Tibial nerve (tissue), 4 donors: ENCODE measurements around the gene TDRKH. TPM values are rescaled to one million over a fixed set of nuclear protein-coding genes. Genes with fewer than 3 reads are reported as not detected.
A peak's percentile ranks its signal among the peaks of the same experiment; 100 is the strongest.

Experiments used
- DNase-seq, 2 donors: peaks; one replicate each; pipeline ENCODE4 v3.0.0-alpha.2; 2019; ENCODE audit warnings: low spot score in 2 of 2
- H3K27ac ChIP-seq, 4 donors: fragments of 200-600 bp; sonication (generic) in 3 of 4; one replicate each; pipeline ENCODE4 v1.5.1; 2017 to 2019; ENCODE audit warnings: mild to moderate bottlenecking in 1 of 4
- H3K27me3 ChIP-seq, 2 donors: fragments of 200-600 bp; sonication (generic) in 1 of 2; one replicate each; pipeline versions ENCODE4 v1.5.1 to v1.6.0; 2017 to 2019
- H3K36me3 ChIP-seq, 3 donors: fragments of 200-600 bp; sonication (generic); one replicate each; pipeline ENCODE4 v1.5.1; 2018 to 2019
- H3K4me1 ChIP-seq, 4 donors: fragments of 200-600 bp; sonication (generic) in 3 of 4; one replicate each; pipeline ENCODE4 v1.5.1; 2017 to 2019
- H3K4me3 ChIP-seq, 4 donors: fragments of 200-600 bp; sonication (generic) in 3 of 4; one replicate each; pipeline ENCODE4 v1.5.1; 2017 to 2019; ENCODE audit warnings: mild to moderate bottlenecking in 1 of 4, moderate library complexity in 1 of 4
- H3K9me3 ChIP-seq, 4 donors: fragments of 200-600 bp; sonication (generic) in 3 of 4; one replicate each; pipeline ENCODE4 v1.5.1; 2017 to 2019
- CTCF ChIP-seq, 5 experiments: fragments of 200-600 bp in 3 of 5; fragments of 450-650 bp in 2 of 5; sonication (generic) in 3 of 5; IDR thresholded peaks; one replicate each; pipeline ENCODE4 v1.5.1; 2016 to 2019; ENCODE audit warnings: antibody characterized with exemption in 5 of 5, mild to moderate bottlenecking in 3 of 5, moderate library complexity in 2 of 5
- EP300 ChIP-seq, 2 donors: sonication (generic); formaldehyde crosslinking; IDR thresholded peaks; one replicate each; pipeline ENCODE4 v1.6.1; 2017; ENCODE audit warnings: antibody characterized with exemption in 2 of 2, mild to moderate bottlenecking in 1 of 2
- POLR2A ChIP-seq, 2 donors: fragments of 450-650 bp; IDR thresholded peaks; one replicate each; pipeline ENCODE4 v1.6.1; 2017; ENCODE audit warnings: antibody characterized with exemption in 2 of 2, mild to moderate bottlenecking in 2 of 2, moderate library complexity in 2 of 2
- WGBS, 2 donors: methylation state at CpG; one replicate each; pipeline ENCODE4 v1.1.5; 2018; 5-methylcytosine and 5-hydroxymethylcytosine counted together
- total RNA-seq, 4 donors: library from RNA; depleted of rRNA; stranded (reverse); fragments of >200 nt; gene quantifications; one replicate each; pipeline ENCODE4 v1.1.0, GENCODE V29; 2016

Gene TDRKH
- total RNA-seq, 4 donors from 2014 or later, result 2.2 to 8.0 (median 7.0) TPM

GRCh38 chr1:151813271-151813977, 23.1 kb upstream of the TDRKH start:
- Histone ChIP-seq H3K27me3 (no peaks in the 10 kb centered on the region), H3K4me3 (no peak overlapping the region), H3K4me1 (peaks cover 0 to 9% (median 0%) of the 10 kb centered on the region in 4 donors), H3K27ac (no peak overlapping the region), H3K36me3 (no peaks in the 10 kb centered on the region), H3K9me3 (no peaks in the 10 kb centered on the region)
- DNase-seq, result no peak
- WGBS, 2 donors, result 82 to 85% methylated on average over 9 of the region's 12 CpGs
- TF ChIP-seq EP300 (IDR thresholded peaks at IDR 0.05) (no peak), POLR2A (IDR thresholded peaks at IDR 0.05) (no peak), CTCF (IDR thresholded peaks at IDR 0.05) (no peak)

GRCh38 chr1:151811181-151811580, 20.9 kb upstream of the TDRKH start:
- H3K4me3 ChIP-seq, result no peak overlapping the region
- 71 to 82% methylated on average over 9 of the region's 9 CpGs for WGBS, 2 donors
- no peak for TF ChIP-seq EP300 (IDR thresholded peaks at IDR 0.05)
- no peak for TF ChIP-seq CTCF (IDR thresholded peaks at IDR 0.05)
- TF ChIP-seq POLR2A (IDR thresholded peaks at IDR 0.05), result no peak

GRCh38 chr1:151809985-151810556, 19.8 kb upstream of the TDRKH start:
- no peak for DNase-seq
- no peaks in the 10 kb centered on the region for H3K27me3 ChIP-seq
- no peak for TF ChIP-seq CTCF (IDR thresholded peaks at IDR 0.05)
- no peak for TF ChIP-seq POLR2A (IDR thresholded peaks at IDR 0.05)
- no peak for TF ChIP-seq EP300 (IDR thresholded peaks at IDR 0.05)
- 94 to 100% methylated on average over 1 of the region's 1 CpG for WGBS, 2 donors
- peak overlapping the region in 2 of 4 donors; percentile 40 to 43 for H3K27ac ChIP-seq
- no peaks in the 10 kb centered on the region for H3K9me3 ChIP-seq
- H3K4me1 ChIP-seq, result peaks cover 0 to 9% (median 0%) of the 10 kb centered on the region in 4 donors
- H3K36me3 ChIP-seq, result no peaks in the 10 kb centered on the region
- no peak overlapping the region for H3K4me3 ChIP-seq

More at GRCh38 chr1:151811181-151811580, 20.9 kb upstream of the TDRKH start:
- no peak for DNase-seq
- Histone ChIP-seq H3K4me1 (peaks cover 0 to 9% (median 0%) of the 10 kb centered on the region in 4 donors), H3K36me3 (no peaks in the 10 kb centered on the region), H3K27me3 (no peaks in the 10 kb centered on the region), H3K9me3 (no peaks in the 10 kb centered on the region), H3K27ac (no peak overlapping the region)

- Histone ChIP-seq H3K4me3 (no peak overlapping the region), H3K36me3 (no peaks in the 10 kb centered on the region), H3K4me1 (peaks cover 0 to 9% (median 0%) of the 10 kb centered on the region in 4 donors), H3K27me3 (peaks cover 0 to under 1% of the 10 kb centered on the region in 2 donors), H3K9me3 (no peaks in the 10 kb centered on the region), H3K27ac (peak overlapping the region in 2 of 4 donors; percentile 40 to 43)
- 58 to 60% methylated on average over 7 to 8 of the region's 8 CpGs for WGBS, 2 donors
- no peak for DNase-seq
- TF ChIP-seq POLR2A (IDR thresholded peaks at IDR 0.05), result no peak
- TF ChIP-seq CTCF (IDR thresholded peaks at IDR 0.05), result no peak
- no peak for TF ChIP-seq EP300 (IDR thresholded peaks at IDR 0.05)
These were observed 19.1 kb upstream of the TDRKH start for GRCh38 chr1:151809290-151809984.

GRCh38 chr1:151807766-151808165, 17.5 kb upstream of the TDRKH start:
- H3K9me3 ChIP-seq, result no peaks in the 10 kb centered on the region
- H3K4me3 ChIP-seq, result no peak overlapping the region
- WGBS, 2 donors, result 52 to 72% methylated on average over 1 of the region's 1 CpG
- no peaks in the 10 kb centered on the region for H3K36me3 ChIP-seq
- no peak for DNase-seq
- no peak for TF ChIP-seq POLR2A (IDR thresholded peaks at IDR 0.05)
- TF ChIP-seq CTCF (IDR thresholded peaks at IDR 0.05), result no peak
- TF ChIP-seq EP300 (IDR thresholded peaks at IDR 0.05), result no peak
- peaks cover 0 to 5% of the 10 kb centered on the region in 2 donors for H3K27me3 ChIP-seq
- peaks cover 0 to 9% (median 0%) of the 10 kb centered on the region in 4 donors for H3K4me1 ChIP-seq
- H3K27ac ChIP-seq, result no peak overlapping the region
